SK-N-SH treated with all-trans-retinoic acid at 6 μM for 48 hours (cell line): Measurements from ENCODE around the gene CHEK2.
"Not testable (repeated sequence)": the region's sequence is repeated elsewhere in the genome, so short reads cannot be mapped to it uniquely, and the experiment has no call there.

Experiments
- ARNTL ChIP-seq: fragments of 450-650 bp; formaldehyde crosslinking; IDR thresholded peaks from 2 replicates; pipeline ENCODE4 v1.5.0; 2020; ENCODE audit warnings: low read depth, mild to moderate bottlenecking, moderate library complexity, borderline replicate concordance
- CREB5 ChIP-seq: fragments of 250-450 bp; sonication (Bioruptor Pico); IDR thresholded peaks from 2 replicates; pipeline ENCODE4 v1.5.1; 2020; ENCODE audit warnings: low read depth, mild to moderate bottlenecking, moderate library complexity
- CSRNP3 ChIP-seq: fragments of 250-450 bp; sonication (Bioruptor Pico); IDR thresholded peaks from 2 replicates; pipeline ENCODE4 v1.5.1; 2021; ENCODE audit warnings: mild to moderate bottlenecking, moderate library complexity
- GLIS3 ChIP-seq: fragments of 250-450 bp; sonication (Bioruptor Pico); IDR thresholded peaks from 2 replicates; pipeline ENCODE4 v1.5.0; 2020; ENCODE audit warnings: mild to moderate bottlenecking, moderate library complexity
- PATZ1 ChIP-seq: fragments of 250-450 bp; sonication (Bioruptor Pico); IDR thresholded peaks from 2 replicates; pipeline ENCODE4 v1.8.0; 2020; ENCODE audit warnings: mild to moderate bottlenecking, moderate library complexity, borderline replicate concordance
- POU6F1 ChIP-seq: fragments of 250-450 bp; sonication (Bioruptor Pico); IDR thresholded peaks from 2 replicates; pipeline ENCODE4 v1.8.0; 2021; ENCODE audit warnings: low read depth, mild to moderate bottlenecking, moderate library complexity, borderline replicate concordance
- TCF4 ChIP-seq: fragments of 250-450 bp; sonication (Bioruptor Pico); IDR thresholded peaks from 2 replicates; pipeline ENCODE4 v1.8.0; 2021; ENCODE audit warnings: mild to moderate bottlenecking, moderate library complexity, borderline replicate concordance
- TSHZ2 ChIP-seq: fragments of 250-450 bp; sonication (Bioruptor Pico); IDR thresholded peaks from 2 replicates; pipeline ENCODE4 v1.5.0; 2020; ENCODE audit warnings: mild to moderate bottlenecking, moderate library complexity
- ZC3H10 ChIP-seq: fragments of 250-450 bp; sonication (Bioruptor Pico); IDR thresholded peaks from 2 replicates; pipeline ENCODE4 v1.5.1; 2021; ENCODE audit warnings: mild to moderate bottlenecking, moderate library complexity
- ZFP3 ChIP-seq: fragments of 250-450 bp; sonication (Bioruptor Pico); IDR thresholded peaks from 2 replicates; pipeline ENCODE4 v1.5.0; 2020; ENCODE audit warnings: mild to moderate bottlenecking, moderate library complexity
- ZFP30 ChIP-seq: fragments of 450-650 bp; formaldehyde crosslinking; IDR thresholded peaks from 2 replicates; pipeline ENCODE4 v1.5.0; 2022; ENCODE audit warnings: mild to moderate bottlenecking, moderate library complexity
- ZNF565 ChIP-seq: fragments of 450-650 bp; formaldehyde crosslinking; conservative IDR thresholded peaks from 2 replicates; pipeline ENCODE4 v1.5.0; 2020; ENCODE audit warnings: low read depth, mild to moderate bottlenecking, moderate library complexity

- TF ChIP-seq TCF4, TSHZ2, ARNTL, GLIS3, PATZ1, ZNF565, CSRNP3, ZFP30, CREB5, ZC3H10, POU6F1, ZFP3 (CRISPR knock-in tag): not testable (repeated sequence)
Observed at GRCh38 chr22:28680813-28681490, 60.7 kb downstream of the CHEK2 start.
